Osteocyte (in vitro differentiated cells): ENCODE data around the gene UGT1A5. TPM values are rescaled to one million over a fixed set of nuclear protein-coding genes. Genes with fewer than 3 reads are reported as not detected.
"Not testable (repeated sequence)": the region's sequence is repeated elsewhere in the genome, so short reads cannot be mapped to it uniquely, and the experiment has no call there.

Source experiments
- DNase-seq: peaks from one replicate; pipeline ENCODE4 v3.0.0; 2021; ENCODE audit warnings: mixed read lengths; ENCODE audit not compliant: unreplicated experiment; ENCODE audit errors: extremely low spot score
- H3K27ac Mint-ChIP-seq: one replicate; pipeline ENCODE4 v1.8.0; 2021; ENCODE audit warnings: mild to moderate bottlenecking, mixed read lengths; ENCODE audit not compliant: unreplicated experiment
- H3K27me3 Mint-ChIP-seq: one replicate; pipeline ENCODE4 v1.8.0; 2021; ENCODE audit warnings: mixed read lengths; ENCODE audit not compliant: unreplicated experiment
- H3K36me3 Mint-ChIP-seq: one replicate; pipeline ENCODE4 v1.8.0; 2021; ENCODE audit warnings: mixed read lengths; ENCODE audit not compliant: unreplicated experiment
- H3K4me1 Mint-ChIP-seq: one replicate; pipeline ENCODE4 v1.8.0; 2021; ENCODE audit warnings: mixed read lengths; ENCODE audit not compliant: unreplicated experiment
- H3K4me3 Mint-ChIP-seq: one replicate; pipeline ENCODE4 v1.8.0; 2021; ENCODE audit warnings: mild to moderate bottlenecking, moderate library complexity, mixed read lengths; ENCODE audit not compliant: unreplicated experiment
- H3K9me3 Mint-ChIP-seq: one replicate; pipeline ENCODE4 v1.8.0; 2021; ENCODE audit warnings: mixed read lengths; ENCODE audit not compliant: unreplicated experiment
- total RNA-seq: library from RNA; stranded (reverse); gene quantifications from 2 replicates; pipeline ENCODE4 v1.2.1, GENCODE V29; 2021
- TF ChIP-seq, protein P1 (sequence below): fragments of 200-600 bp; sonication (generic); IDR thresholded peaks from 2 replicates; pipeline ENCODE4 v1.5.0; 2021; ENCODE audit warnings: antibody characterized with exemption, mild to moderate bottlenecking, moderate library complexity

UGT1A5 gene
- total RNA-seq, 1 donor from 2014 or later: not detected

DNA sequence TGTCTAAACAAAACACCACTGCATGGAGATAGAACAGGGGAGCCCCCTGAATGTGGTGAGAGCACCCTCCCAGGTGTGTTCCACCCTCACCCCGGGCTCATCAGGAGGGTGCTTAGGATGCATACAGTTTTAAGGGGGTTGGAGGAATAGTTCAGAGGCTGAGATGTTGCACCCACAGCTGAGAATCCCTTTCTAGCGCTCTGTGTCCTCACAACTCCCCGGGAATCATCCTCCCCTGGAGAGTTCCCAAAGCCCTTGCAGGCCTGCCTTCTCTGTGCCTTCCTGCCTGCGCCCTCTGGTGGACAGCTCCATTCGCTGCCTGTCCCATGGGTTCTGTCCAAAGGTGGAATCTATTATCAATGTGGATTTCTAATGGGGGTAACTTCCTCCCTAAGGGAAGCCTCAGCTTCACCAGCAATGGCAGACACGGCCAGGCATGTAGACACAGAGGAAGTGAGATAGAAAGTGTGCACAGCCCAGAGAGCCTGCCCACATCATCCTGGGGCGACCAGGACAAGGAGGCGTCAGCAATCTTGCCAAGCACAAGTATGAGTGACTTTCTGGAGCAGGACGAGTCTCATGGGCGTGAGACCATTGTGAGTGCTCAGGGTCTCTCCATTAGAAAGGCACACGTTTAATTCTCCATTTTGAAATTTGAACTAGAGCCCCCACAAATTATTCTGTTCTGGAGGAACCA lies 1.2 kb upstream of the UGT1A5 start:
- H3K4me1 Mint-ChIP-seq: peaks cover 16% of the 10 kb centered on the region
- H3K27me3 Mint-ChIP-seq: peaks cover 7% of the 10 kb centered on the region
- H3K4me3 Mint-ChIP-seq: no peak overlapping the region
- no peaks in the 10 kb centered on the region for H3K9me3 Mint-ChIP-seq
- TF ChIP-seq, protein P1, sequence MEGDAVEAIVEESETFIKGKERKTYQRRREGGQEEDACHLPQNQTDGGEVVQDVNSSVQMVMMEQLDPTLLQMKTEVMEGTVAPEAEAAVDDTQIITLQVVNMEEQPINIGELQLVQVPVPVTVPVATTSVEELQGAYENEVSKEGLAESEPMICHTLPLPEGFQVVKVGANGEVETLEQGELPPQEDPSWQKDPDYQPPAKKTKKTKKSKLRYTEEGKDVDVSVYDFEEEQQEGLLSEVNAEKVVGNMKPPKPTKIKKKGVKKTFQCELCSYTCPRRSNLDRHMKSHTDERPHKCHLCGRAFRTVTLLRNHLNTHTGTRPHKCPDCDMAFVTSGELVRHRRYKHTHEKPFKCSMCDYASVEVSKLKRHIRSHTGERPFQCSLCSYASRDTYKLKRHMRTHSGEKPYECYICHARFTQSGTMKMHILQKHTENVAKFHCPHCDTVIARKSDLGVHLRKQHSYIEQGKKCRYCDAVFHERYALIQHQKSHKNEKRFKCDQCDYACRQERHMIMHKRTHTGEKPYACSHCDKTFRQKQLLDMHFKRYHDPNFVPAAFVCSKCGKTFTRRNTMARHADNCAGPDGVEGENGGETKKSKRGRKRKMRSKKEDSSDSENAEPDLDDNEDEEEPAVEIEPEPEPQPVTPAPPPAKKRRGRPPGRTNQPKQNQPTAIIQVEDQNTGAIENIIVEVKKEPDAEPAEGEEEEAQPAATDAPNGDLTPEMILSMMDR: peak; percentile 96
- H3K27ac Mint-ChIP-seq: no peak overlapping the region
- peak; percentile 91 for DNase-seq
- H3K36me3 Mint-ChIP-seq: no peaks in the 10 kb centered on the region

DNA sequence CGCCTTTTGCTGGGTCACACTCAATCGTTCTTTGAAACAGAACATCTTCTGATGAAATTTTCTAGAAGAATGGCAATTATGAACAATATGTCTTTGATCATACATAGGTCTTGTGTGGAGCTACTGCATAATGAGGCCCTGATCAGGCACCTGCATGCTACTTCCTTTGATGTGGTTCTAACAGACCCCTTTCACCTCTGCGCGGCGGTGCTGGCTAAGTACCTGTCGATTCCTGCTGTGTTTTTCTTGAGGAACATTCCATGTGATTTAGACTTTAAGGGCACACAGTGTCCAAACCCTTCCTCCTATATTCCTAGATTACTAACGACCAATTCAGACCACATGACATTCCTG lies 532 bp downstream of the UGT1A5 start:
- TF ChIP-seq, protein P1: no peak
- no peak for DNase-seq
- H3K27ac Mint-ChIP-seq: no peak overlapping the region
- peaks cover 8% of the 10 kb centered on the region for H3K4me1 Mint-ChIP-seq
- no peaks in the 10 kb centered on the region for H3K9me3 Mint-ChIP-seq
- no peaks in the 10 kb centered on the region for H3K36me3 Mint-ChIP-seq
- H3K27me3 Mint-ChIP-seq: peaks cover 7% of the 10 kb centered on the region
- no peak overlapping the region for H3K4me3 Mint-ChIP-seq

DNA sequence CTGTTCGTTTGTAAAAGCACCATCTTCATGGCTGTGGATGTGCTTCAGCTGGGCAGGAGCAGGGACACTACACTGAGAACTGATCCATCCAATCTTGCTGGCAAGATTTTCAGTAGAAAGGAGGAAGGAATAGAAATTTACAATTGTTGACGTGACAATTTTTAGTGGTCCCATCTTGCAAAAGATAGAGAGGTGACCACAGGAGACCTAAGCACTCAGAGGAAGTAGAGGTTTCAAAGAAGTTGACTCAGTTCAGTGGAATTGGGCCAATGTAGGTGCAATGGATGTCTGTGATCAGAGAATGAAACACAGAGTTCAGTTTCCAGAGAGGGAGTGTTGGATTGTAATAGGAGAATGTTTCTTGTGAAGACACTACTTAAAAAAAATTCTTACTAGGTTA lies 1.4 kb downstream of the UGT1A5 start:
- no peaks in the 10 kb centered on the region for H3K9me3 Mint-ChIP-seq
- peaks cover 7% of the 10 kb centered on the region for H3K27me3 Mint-ChIP-seq
- H3K36me3 Mint-ChIP-seq: no peaks in the 10 kb centered on the region
- no peak for DNase-seq
- H3K4me3 Mint-ChIP-seq: no peak overlapping the region
- H3K4me1 Mint-ChIP-seq: peaks cover 7% of the 10 kb centered on the region
- H3K27ac Mint-ChIP-seq: no peak overlapping the region
- TF ChIP-seq, protein P1: no peak

DNA sequence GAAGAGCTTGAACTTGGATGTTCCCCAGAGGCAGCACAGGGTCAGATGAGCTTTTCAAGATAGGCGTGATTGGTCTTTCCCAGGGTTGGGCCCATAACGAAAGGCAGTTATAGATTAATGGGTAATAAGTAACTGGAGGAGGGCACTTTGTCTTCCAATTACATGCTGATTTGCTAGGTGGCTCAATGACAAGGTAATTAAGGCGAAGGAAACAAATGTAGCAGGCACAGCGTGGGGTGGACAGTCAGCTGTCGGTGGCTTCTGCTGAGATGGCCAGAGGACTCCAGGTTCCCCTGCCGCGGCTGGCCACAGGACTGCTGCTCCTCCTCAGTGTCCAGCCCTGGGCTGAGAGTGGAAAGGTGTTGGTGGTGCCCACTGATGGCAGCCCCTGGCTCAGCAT lies 5.8 kb downstream of the UGT1A5 start, which contains the start of gene UGT1A4:
Gene UGT1A4, plus strand, starts transcription at position 185 of the 400 bp plus-strand sequence. Its CDS starts 85 bp downstream, at position 270.
- Mint-ChIP-seq H3K27ac (no peak within 1 kb of the TSS), H3K27me3 (peaks cover 33% of the 10 kb centered on the region), H3K4me3 (no peak within 1 kb of the TSS), H3K4me1 (no peaks in the 10 kb centered on the region), H3K9me3 (peaks cover 5% of the 10 kb centered on the region), H3K36me3 (no peaks in the 10 kb centered on the region)
- TF ChIP-seq, protein P1: no peak
- no peak for DNase-seq

DNA sequence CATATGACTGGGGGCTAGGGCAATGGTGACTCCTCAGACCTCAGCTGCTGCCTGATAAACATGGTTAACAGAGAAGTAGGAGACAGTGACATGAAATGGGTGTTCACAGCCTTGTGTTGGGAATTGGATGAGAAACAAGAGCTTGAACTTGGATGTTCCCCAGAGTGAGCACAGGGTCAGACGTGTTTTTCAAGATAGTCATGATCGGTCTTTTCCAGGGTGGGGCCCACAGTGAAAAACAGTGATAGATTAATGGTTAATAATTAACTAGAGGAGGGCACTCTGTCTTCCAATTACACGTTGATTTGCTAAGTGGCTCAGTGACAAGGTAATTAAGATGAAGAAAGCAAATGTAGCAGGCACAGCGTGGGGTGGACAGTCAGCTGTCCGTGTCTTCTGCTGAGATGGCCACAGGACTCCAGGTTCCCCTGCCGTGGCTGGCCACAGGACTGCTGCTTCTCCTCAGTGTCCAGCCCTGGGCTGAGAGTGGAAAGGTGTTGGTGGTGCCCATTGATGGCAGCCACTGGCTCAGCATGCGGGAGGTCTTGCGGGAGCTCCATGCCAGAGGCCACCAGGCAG lies 16.1 kb downstream of the UGT1A5 start, which contains the start of gene UGT1A3:
Gene UGT1A3, plus strand, starts transcription at position 320 of the 579 bp plus-strand sequence. Its CDS starts 85 bp downstream, at position 405.
- TF ChIP-seq, protein P1: no peak
- H3K4me3 Mint-ChIP-seq: no peak within 1 kb of the TSS
- H3K27me3 Mint-ChIP-seq: peaks cover 43% of the 10 kb centered on the region
- no peak for DNase-seq
- no peaks in the 10 kb centered on the region for H3K4me1 Mint-ChIP-seq
- no peaks in the 10 kb centered on the region for H3K36me3 Mint-ChIP-seq
- peaks cover 5% of the 10 kb centered on the region for H3K9me3 Mint-ChIP-seq
- H3K27ac Mint-ChIP-seq: no peak within 1 kb of the TSS

DNA sequence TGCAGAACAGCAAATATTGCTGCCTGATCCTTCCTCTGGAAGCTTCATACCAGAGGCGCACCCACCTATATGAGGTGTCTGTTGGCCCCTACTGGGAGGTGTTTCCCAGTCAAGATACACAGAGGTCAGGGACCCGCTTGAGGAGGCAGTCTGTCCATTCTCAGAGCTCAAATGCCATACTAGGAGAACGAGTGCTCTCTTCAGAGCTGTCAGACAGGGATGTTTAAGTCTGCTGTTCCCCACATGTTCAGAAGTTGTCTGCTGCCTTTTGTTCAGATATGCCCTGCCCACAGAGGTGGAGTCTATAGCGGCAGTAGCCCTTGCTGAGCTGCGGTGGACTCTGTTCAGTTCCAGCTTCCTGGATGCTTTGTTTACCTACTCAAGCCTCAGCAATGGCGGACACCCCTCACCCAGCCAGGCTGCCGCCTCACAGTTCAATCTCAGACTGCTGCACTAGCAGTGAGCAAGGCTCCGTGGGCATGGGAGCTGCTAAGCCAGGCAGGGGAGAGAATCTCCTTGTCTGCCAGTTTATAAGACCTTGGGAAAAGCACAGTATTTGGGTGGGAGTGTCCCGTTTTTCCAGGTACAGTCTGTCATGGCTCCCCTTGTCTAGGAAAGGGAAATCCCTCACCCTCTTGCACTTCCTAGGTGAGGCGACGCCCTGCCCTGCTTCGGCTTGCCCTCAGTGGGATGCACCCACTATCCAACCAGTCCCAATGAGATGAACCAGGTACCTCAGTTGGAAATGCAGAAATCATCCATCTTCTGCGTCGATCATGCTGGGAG lies 24.4 kb downstream of the UGT1A5 start:
- not testable (repeated sequence) for H3K27ac Mint-ChIP-seq, DNase-seq

More for the DNA sequence above, 24.4 kb downstream of the UGT1A5 start:
- not testable (repeated sequence) for H3K36me3 Mint-ChIP-seq, H3K9me3 Mint-ChIP-seq, H3K4me1 Mint-ChIP-seq, H3K4me3 Mint-ChIP-seq
- H3K27me3 Mint-ChIP-seq: peaks cover 73% of the 10 kb centered on the region
